Islet precursor cell (in vitro differentiated cells): ENCODE results near the gene PAWR.
"Not testable (repeated sequence)": the region's sequence is repeated elsewhere in the genome, so short reads cannot be mapped to it uniquely, and the experiment has no call there.

Source experiments
- DNase-seq: peaks from one replicate; pipeline ENCODE4 v3.0.0-alpha.2; 2018

Gene PAWR

GRCh38 chr12:79587368-79587767, 103.4 kb downstream of the PAWR start:
- no peak for DNase-seq

GRCh38 chr12:79585147-79585546, 105.6 kb downstream of the PAWR start:
- DNase-seq: no peak

GRCh38 chr12:79573820-79574219, 116.9 kb downstream of the PAWR start:
- no peak for DNase-seq

- DNase-seq: no peak
Measured at GRCh38 chr12:79569679-79570078, 121.1 kb downstream of the PAWR start.

GRCh38 chr12:79567175-79567563, 123.6 kb downstream of the PAWR start:
- DNase-seq: no peak

- DNase-seq: no peak
Measured at GRCh38 chr12:79566452-79567174, 124.2 kb downstream of the PAWR start.

GRCh38 chr12:79564727-79565350, 125.9 kb downstream of the PAWR start:
- not testable (repeated sequence) for DNase-seq

- DNase-seq: no peak
Measured at GRCh38 chr12:79563021-79563740, 127.6 kb downstream of the PAWR start.

- no peak for DNase-seq
Measured at GRCh38 chr12:79561401-79562132, 129.2 kb downstream of the PAWR start.

GRCh38 chr12:79560225-79560889, 130.4 kb downstream of the PAWR start:
- DNase-seq: no peak

GRCh38 chr12:79559591-79559990, 131.2 kb downstream of the PAWR start:
- no peak for DNase-seq

GRCh38 chr12:79558924-79559469, 131.8 kb downstream of the PAWR start:
- DNase-seq: no peak

GRCh38 chr12:79557690-79558315, 133.0 kb downstream of the PAWR start:
- no peak for DNase-seq

GRCh38 chr12:79555028-79555925, 135.5 kb downstream of the PAWR start:
- no peak for DNase-seq

- no peak for DNase-seq
Measured at GRCh38 chr12:79553863-79554574, 136.7 kb downstream of the PAWR start.

GRCh38 chr12:79552192-79552591, 138.6 kb downstream of the PAWR start:
- DNase-seq: no peak

- DNase-seq: no peak
Measured at GRCh38 chr12:79549531-79550271, 141.1 kb downstream of the PAWR start.

GRCh38 chr12:79548610-79548924, 142.2 kb downstream of the PAWR start:
- DNase-seq: no peak

- peak; percentile 90 for DNase-seq
Measured at GRCh38 chr12:79547735-79548609, 142.8 kb downstream of the PAWR start.
